ENCODE results near the gene ACBD3.

ACBD3 gene

DNA sequence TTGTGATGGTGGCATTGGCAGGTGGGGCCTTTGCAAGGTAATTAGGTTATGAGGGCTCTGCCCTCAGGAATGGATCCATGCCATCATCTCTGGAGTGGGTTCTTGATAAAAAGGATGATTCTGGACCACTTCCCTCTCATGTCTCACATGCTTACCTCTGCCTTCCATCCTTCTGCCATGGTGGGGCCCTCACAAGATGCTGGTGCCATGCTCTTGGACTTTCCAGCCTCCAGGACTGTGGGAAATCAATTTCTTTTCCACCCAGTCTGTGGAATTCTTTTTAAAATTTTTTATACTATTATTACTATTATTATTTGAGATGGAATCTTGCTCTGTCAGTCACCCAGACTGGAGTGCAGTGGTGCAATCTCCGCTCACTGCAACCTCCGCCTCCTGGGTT is 57.3 kb downstream of the ACBD3 start:
- TF ChIP-seq TAF1 (IDR thresholded peaks at IDR 0.05; ENCODE audit: low read depth, low read length) (no peak), POLR2A (IDR thresholded peaks at IDR 0.05; ENCODE audit: low read depth, low read length) (no peak), PAX5 (IDR thresholded peaks at IDR 0.05; ENCODE audit: insufficient read depth, low read length, severe bottlenecking) (no peak), SPI1 (IDR thresholded peaks at IDR 0.05; ENCODE audit: low read depth, low read length) (no peak), POLR2AphosphoS5 (IDR thresholded peaks at IDR 0.05; ENCODE audit: low read depth, low read length) (no peak), POU2F2 (IDR thresholded peaks at IDR 0.05; ENCODE audit: low read depth, low read length) (no peak)
- DNase-seq (ENCODE audit: insufficient read length, low spot score) (no peak), FAIRE-seq (no peak)

DNA sequence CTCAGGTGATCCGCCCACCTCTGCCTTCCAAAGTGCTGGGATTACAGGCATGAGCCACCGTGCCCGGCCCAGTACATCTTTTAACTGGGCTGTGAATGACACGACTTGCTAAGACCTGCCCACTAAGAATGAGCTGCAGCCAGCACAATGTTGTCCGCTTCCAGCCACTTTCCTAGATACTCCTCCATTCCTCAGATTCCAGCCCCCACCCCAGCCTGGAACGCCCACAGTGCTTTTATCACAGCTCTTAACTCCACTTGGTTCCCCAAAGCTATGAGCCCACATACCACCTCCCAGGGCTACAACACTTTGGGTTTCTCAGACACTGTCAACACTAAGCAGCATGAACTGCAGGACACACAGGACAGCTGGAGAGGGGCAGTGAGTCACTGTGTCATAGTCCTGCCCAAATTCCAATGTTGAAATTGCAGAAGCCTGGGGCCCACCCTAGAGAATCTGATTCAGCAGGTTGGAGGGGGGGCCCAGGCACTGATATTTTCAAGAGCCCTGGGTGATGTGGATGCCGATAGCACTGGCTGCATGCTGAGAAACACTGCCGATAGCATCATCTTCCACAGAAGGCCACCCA is 58.0 kb downstream of the ACBD3 start:
- FAIRE-seq (no peak), DNase-seq (ENCODE audit: insufficient read length, low spot score) (no peak)
- TF ChIP-seq SPI1 (IDR thresholded peaks at IDR 0.05; ENCODE audit: low read depth, low read length) (no peak), POLR2A (IDR thresholded peaks at IDR 0.05; ENCODE audit: low read depth, low read length) (no peak), TAF1 (IDR thresholded peaks at IDR 0.05; ENCODE audit: low read depth, low read length) (no peak), PAX5 (IDR thresholded peaks at IDR 0.05; ENCODE audit: insufficient read depth, low read length, severe bottlenecking) (no peak), POLR2AphosphoS5 (IDR thresholded peaks at IDR 0.05; ENCODE audit: low read depth, low read length) (no peak), POU2F2 (IDR thresholded peaks at IDR 0.05; ENCODE audit: low read depth, low read length) (no peak)

DNA sequence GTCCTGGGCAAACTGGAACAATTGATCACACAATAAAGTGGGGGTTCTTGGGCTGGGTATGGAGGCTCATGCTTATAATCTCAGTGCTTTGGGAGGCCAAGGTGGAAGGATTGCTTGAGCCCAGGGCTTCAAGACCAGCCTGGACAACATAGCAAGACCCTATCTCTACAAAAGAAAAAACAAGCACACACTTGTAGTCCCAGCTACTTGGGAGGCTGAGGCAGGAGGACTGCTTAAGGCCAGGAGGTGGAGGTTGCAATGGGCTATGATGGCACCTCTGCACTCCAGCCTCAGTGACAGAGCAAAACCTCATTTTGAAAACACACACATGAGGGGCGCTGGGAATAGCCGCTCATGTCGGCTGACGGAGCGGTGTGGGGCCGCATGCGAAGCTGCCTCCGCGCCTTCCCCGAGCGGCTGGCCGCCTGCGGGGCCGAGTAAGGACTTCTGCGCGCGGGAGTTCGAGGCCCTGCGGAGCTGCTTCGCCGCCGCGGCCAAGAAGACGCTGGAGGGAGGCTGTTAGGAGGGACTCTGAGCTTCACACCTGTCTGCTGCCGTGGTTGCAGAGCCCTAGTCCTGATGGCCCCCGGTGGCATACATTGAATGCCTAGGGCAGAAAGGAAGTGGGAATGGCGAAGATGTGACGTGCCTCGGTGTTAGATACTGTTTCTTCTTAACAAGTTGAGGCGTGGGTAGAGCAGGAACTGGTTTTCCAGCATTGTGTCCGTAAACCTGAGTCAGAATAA is 59.5 kb downstream of the ACBD3 start:
- DNase-seq (ENCODE audit: insufficient read length, low spot score), result no peak
- peak; percentile 40 for FAIRE-seq

DNA sequence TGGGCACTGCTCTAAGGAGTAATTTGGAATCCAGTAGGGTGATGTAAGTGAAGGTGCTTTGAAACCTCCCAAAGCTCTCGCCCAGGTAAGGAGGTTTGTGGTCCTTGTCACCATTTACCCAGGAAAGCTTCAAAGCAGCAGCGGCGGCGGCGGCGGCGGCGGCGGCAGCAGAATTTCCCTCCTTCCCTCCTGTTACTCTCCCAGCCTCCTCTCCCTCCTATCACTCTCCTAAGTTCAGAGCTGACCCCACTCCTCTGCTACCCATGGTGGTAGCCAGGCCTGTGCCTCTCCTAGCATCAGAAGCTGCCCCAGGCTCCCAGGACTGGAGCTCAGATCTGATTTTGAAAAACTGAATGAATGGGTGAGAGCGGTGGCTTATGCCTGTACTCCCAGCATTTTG is 60.7 kb downstream of the ACBD3 start:
- FAIRE-seq (no peak), DNase-seq (ENCODE audit: insufficient read length, low spot score) (no peak)
- TF ChIP-seq POU2F2 (IDR thresholded peaks at IDR 0.05; ENCODE audit: low read depth, low read length) (no peak), SPI1 (IDR thresholded peaks at IDR 0.05; ENCODE audit: low read depth, low read length) (no peak), PAX5 (IDR thresholded peaks at IDR 0.05; ENCODE audit: insufficient read depth, low read length, severe bottlenecking) (no peak), TAF1 (IDR thresholded peaks at IDR 0.05; ENCODE audit: low read depth, low read length) (no peak), POLR2AphosphoS5 (IDR thresholded peaks at IDR 0.05; ENCODE audit: low read depth, low read length) (no peak), POLR2A (IDR thresholded peaks at IDR 0.05; ENCODE audit: low read depth, low read length) (no peak)

More for the DNA sequence above, 59.5 kb downstream of the ACBD3 start:
- no peak for TF ChIP-seq POU2F2 (IDR thresholded peaks at IDR 0.05; ENCODE audit: low read depth, low read length)
- TF ChIP-seq SPI1 (IDR thresholded peaks at IDR 0.05; ENCODE audit: low read depth, low read length), result peak; percentile 44
- no peak for TF ChIP-seq POLR2AphosphoS5 (IDR thresholded peaks at IDR 0.05; ENCODE audit: low read depth, low read length)

DNA sequence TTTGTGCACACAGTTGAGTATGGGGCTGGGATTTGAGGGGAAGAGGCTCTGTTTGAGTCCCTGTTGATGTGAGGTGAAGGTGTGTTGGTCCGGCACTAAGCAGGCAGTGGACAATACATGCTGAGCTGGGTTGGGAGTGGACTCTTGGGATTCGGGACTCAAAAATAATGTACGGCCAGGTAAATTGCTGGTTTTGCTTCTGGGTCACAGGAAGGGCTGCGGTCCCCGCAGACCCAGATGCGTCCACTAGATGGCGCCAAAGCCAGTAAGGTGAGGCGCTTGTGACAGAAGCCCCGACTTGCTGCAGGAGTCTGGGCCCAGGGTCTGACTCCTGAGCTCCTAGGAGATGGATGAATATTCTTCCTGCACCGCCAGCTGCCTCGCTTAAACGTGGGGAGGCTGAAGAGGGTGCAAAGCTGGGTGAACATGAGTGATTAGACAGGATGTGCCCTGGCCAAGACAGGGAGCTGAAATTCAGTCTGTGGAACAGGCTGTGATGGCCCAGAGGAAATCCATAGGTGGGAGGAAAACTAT is 61.4 kb downstream of the ACBD3 start:
- peak; percentile 62 for DNase-seq (ENCODE audit: insufficient read length, low spot score)
- TF ChIP-seq POLR2AphosphoS5 (IDR thresholded peaks at IDR 0.05; ENCODE audit: low read depth, low read length) (no peak), POLR2A (IDR thresholded peaks at IDR 0.05; ENCODE audit: low read depth, low read length) (no peak), SPI1 (IDR thresholded peaks at IDR 0.05; ENCODE audit: low read depth, low read length) (no peak), POU2F2 (IDR thresholded peaks at IDR 0.05; ENCODE audit: low read depth, low read length) (0 out of 2 replicates have a peak, but pooled peaks have one; percentile 24), PAX5 (IDR thresholded peaks at IDR 0.05; ENCODE audit: insufficient read depth, low read length, severe bottlenecking) (peak; percentile 52), TAF1 (IDR thresholded peaks at IDR 0.05; ENCODE audit: low read depth, low read length) (no peak)
- peak; percentile 57 for FAIRE-seq

DNA sequence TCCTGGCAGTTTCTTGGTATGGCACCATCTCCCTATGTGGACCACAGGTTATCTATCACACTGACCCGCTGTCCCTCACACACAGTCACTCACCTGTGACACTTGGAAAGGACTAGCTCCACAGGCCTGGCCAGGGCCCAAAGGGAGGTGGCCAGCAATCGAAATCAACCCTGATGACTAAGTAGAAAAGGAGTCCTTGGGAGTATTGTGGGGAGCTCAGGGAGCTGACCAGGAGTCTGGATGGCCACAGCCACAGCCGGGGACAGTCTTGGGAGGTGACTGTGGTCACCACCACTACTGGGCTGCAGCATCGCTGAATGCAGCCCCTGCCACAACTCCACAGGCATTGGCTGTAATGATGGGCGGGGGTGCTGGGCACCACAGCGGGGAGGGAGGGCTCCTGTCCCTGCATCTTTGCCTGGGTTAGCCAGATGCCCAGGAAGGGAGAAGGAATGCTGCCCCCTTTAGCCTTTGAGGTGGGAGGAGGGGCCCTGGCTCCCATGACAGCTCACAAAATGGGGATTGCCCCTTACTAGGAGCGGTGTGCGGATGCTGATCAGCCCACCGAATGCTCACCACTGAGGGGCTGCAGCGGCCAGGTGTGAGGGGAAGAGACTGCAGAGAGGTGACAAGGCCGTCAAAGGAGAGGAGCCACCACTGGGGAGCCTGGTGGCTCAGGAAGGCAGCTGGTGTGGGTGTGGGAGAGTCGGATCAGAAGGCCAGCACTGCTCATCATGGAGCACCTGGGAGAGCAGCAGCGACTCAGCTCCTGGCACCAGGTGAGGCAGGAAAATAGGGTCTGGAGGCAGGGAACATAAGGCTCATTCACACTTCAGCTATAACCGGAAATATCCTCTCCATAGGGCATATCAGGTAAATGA is 62.7 kb downstream of the ACBD3 start:
- DNase-seq (ENCODE audit: insufficient read length, low spot score), result no peak
- no peak for FAIRE-seq
- TF ChIP-seq PAX5 (IDR thresholded peaks at IDR 0.05; ENCODE audit: insufficient read depth, low read length, severe bottlenecking) (no peak), POLR2AphosphoS5 (IDR thresholded peaks at IDR 0.05; ENCODE audit: low read depth, low read length) (no peak), SPI1 (IDR thresholded peaks at IDR 0.05; ENCODE audit: low read depth, low read length) (no peak)

DNA sequence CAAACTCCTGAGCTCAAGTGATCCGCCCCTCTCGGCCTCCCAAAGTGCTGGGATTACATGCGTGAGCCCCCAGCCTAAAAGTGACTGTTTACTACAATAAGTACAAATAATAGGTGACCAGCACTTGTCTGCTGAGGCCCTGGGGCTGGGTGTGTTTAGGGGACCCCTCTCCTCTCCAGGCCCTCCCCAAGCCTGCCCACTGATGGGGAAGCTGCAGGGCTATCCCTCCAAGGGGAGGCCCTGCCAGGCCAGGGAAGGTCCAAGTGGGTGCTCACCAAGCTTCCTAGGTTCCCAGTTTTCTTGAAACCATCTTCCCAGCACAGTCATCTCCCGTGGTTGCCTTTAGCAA is 63.4 kb downstream of the ACBD3 start:
- FAIRE-seq (no peak), DNase-seq (ENCODE audit: insufficient read length, low spot score) (no peak)
- TF ChIP-seq TAF1 (IDR thresholded peaks at IDR 0.05; ENCODE audit: low read depth, low read length) (no peak), PAX5 (IDR thresholded peaks at IDR 0.05; ENCODE audit: insufficient read depth, low read length, severe bottlenecking) (no peak), POU2F2 (IDR thresholded peaks at IDR 0.05; ENCODE audit: low read depth, low read length) (no peak), SPI1 (IDR thresholded peaks at IDR 0.05; ENCODE audit: low read depth, low read length) (no peak), POLR2A (IDR thresholded peaks at IDR 0.05; ENCODE audit: low read depth, low read length) (no peak), POLR2AphosphoS5 (IDR thresholded peaks at IDR 0.05; ENCODE audit: low read depth, low read length) (no peak)

DNA sequence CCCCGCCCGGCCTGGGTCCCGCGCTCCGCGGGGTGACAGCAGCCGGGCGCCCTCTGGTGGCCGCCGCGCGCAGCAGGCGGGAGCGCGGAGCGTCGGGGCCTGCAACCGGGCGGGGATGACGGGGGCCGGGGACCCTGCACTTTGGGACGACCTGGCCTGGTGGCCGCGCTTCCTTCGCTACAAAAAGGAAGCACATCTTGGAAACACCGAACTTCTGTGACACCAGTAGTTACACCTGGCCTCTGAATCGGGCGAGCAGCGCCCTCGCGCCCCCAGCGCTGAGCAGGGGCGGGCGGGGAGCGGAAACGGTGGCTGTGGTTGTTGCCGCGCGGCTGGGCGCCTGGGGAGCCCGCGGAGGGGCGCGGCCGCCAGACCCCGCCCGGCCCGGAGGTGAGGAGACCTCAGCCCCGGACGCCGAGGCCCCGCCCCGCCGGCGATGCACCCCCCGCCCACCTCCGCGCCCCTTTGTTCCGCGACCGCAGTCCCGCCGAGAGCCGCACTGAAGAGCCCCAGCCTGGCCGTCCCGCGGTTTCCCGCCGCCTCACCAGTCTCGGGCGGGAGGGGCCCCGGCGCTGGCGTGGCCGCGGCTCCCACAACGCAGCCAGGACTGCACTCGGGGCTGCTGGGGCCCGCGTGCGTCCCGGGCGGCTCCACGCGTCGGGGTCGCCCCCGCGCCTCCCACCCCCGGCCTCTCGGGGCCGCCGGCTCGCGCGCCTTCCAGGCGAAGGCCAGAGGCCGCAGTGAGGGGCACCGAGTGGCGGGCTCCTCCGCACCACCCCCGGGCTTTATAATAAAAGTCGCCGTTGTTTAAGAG is 64.7 kb downstream of the ACBD3 start:
- FAIRE-seq, result peak; percentile 61
- TF ChIP-seq POU2F2 (IDR thresholded peaks at IDR 0.05; ENCODE audit: low read depth, low read length), result no peak
- TF ChIP-seq SPI1 (IDR thresholded peaks at IDR 0.05; ENCODE audit: low read depth, low read length), result no peak
- TF ChIP-seq PAX5 (IDR thresholded peaks at IDR 0.05; ENCODE audit: insufficient read depth, low read length, severe bottlenecking), result no peak
- TF ChIP-seq POLR2A (IDR thresholded peaks at IDR 0.05; ENCODE audit: low read depth, low read length), result no peak
- TF ChIP-seq POLR2AphosphoS5 (IDR thresholded peaks at IDR 0.05; ENCODE audit: low read depth, low read length), result peak; percentile 22; the same call in 1 of the 2 replicates
- peak; percentile 89 for DNase-seq (ENCODE audit: insufficient read length, low spot score)

All from GM12891 (cell line).